K562 (cell line): Measurements from ENCODE around the gene SCAMP3. TPM values are rescaled to one million over a fixed set of nuclear protein-coding genes. Genes with fewer than 3 reads are reported as not detected.

Experiments used
- ATAC-seq: fragments of 200-7000 bp; cut with Tn5 transposase; 3 replicates; pipeline ENCODE4 v1.9.1; 2020; ENCODE audit warnings: moderate library complexity
- BruUV-seq: library from RNA; stranded (reverse); fragments of 400-500 nt; replicated peaks from 2 replicates; lab custom pipeline; 2021; lab: Mats Ljungman, UMichigan
- CTCF ChIA-PET: fragments of 300-600 bp; formaldehyde crosslinking; extraction: SDS; loops from one replicate; lab custom pipeline; 2021; ENCODE audit warnings: low intra/inter-chr PET ratio; lab: Yijun Ruan, JAX
- POLR2A ChIA-PET: fragments of 300-600, 350-650 bp; sonication (Branson Sonifier 250); formaldehyde crosslinking; extraction: SDS; loops from one replicate; lab custom pipeline; 2021; ENCODE audit warnings: antibody characterized with exemption, inconsistent platforms; lab: Yijun Ruan, JAX
- DNase-seq, 4 experiments: peaks; one replicate each; pipeline versions ENCODE4 v3.0.0 to v3.0.0-alpha.2; 2011 to 2018; ENCODE audit warnings: low spot score in 3 of 4, mixed read lengths in 3 of 4; ENCODE audit errors: extremely low read depth in 1 of 4
- FAIRE-seq: peaks from 2 replicates; lab custom pipeline; 2011; peaks lifted over from hg19 to GRCh38; lab: Jason Lieb, UNC
- H2AFZ ChIP-seq: 2 replicates; pipeline ENCODE4 v1.6.0; 2011; ENCODE audit warnings: low read depth, low read length, control low read depth, inconsistent platforms
- H3K27ac ChIP-seq: fragments of 200-600 bp; 3 replicates; pipeline ENCODE4 v1.8.0; 2011; ENCODE audit warnings: low read depth, mild to moderate bottlenecking, control low read depth, inconsistent platforms, low read length, moderate library complexity, mixed read lengths; ENCODE audit errors: extremely low read depth
- H3K27me3 ChIP-seq, 2 experiments: fragments of 300-600 bp in 1 of 2; 2 replicates in 1 of 2; 3 replicates in 1 of 2; pipeline versions ENCODE4 v1.6.0 to v1.8.0; 2011; ENCODE audit warnings: inconsistent platforms in 2 of 2, low read length in 2 of 2, mild to moderate bottlenecking in 1 of 2, mixed read lengths in 1 of 2, moderate library complexity in 1 of 2; ENCODE audit not compliant: control insufficient read depth in 2 of 2, insufficient read depth in 2 of 2
- H3K36me3 ChIP-seq: fragments of 300-600 bp; 3 replicates; pipeline ENCODE4 v1.8.0; 2011; ENCODE audit warnings: mild to moderate bottlenecking, low read length, inconsistent platforms; ENCODE audit not compliant: control insufficient read depth, insufficient read depth
- H3K4me1 ChIP-seq, 2 experiments: fragments of 200-600 bp in 1 of 2; replicated peaks in 1 of 2; 2 replicates in 1 of 2; 3 replicates in 1 of 2; pipeline versions ENCODE4 v1.5.1 to v1.8.0; 2011; ENCODE audit warnings: inconsistent platforms in 2 of 2, low read length in 2 of 2, mild to moderate bottlenecking in 1 of 2, mixed read lengths in 1 of 2, moderate library complexity in 1 of 2; ENCODE audit not compliant: control insufficient read depth in 2 of 2, insufficient read depth in 2 of 2
- H3K4me2 ChIP-seq: 2 replicates; pipeline ENCODE4 v1.6.1; 2011; ENCODE audit warnings: low read length, control low read depth, inconsistent platforms, mixed read lengths; ENCODE audit not compliant: insufficient read depth
- H3K4me3 ChIP-seq: fragments of 200-600 bp; sonication (generic), shearing (Covaris generic); 2 replicates; pipeline ENCODE4 v1.5.1; 2016; ENCODE audit warnings: control low read depth, inconsistent platforms
- H3K79me2 ChIP-seq: fragments of 200-600 bp; 3 replicates; pipeline ENCODE4 v1.8.0; 2011; ENCODE audit warnings: low read length, inconsistent platforms; ENCODE audit not compliant: control insufficient read depth, insufficient read depth
- H3K9ac ChIP-seq, 2 experiments: 2 replicates each; pipeline versions ENCODE4 v1.6.0 to v1.6.1; 2011; ENCODE audit warnings: low read depth in 2 of 2, low read length in 2 of 2, control low read depth in 1 of 2, inconsistent platforms in 1 of 2, mild to moderate bottlenecking in 1 of 2, mixed read lengths in 1 of 2; ENCODE audit not compliant: insufficient read depth in 1 of 2
- H3K9me1 ChIP-seq: one replicate; pipeline ENCODE4 v1.6.0; 2011; ENCODE audit warnings: inconsistent platforms, mild to moderate bottlenecking, low read length, moderate library complexity; ENCODE audit not compliant: control insufficient read depth, insufficient read depth
- H3K9me3 ChIP-seq: replicated peaks from 2 replicates; pipeline ENCODE4 v1.5.1; 2011; ENCODE audit warnings: low read depth, low read length, inconsistent platforms; ENCODE audit not compliant: control insufficient read depth, insufficient read depth
- H4K20me1 ChIP-seq: replicated peaks from 2 replicates; pipeline ENCODE4 v1.6.1; 2011; ENCODE audit warnings: low read length, inconsistent platforms, mixed read lengths; ENCODE audit not compliant: control insufficient read depth, insufficient read depth
- EGR1 ChIP-seq: fragments of 450-650 bp; conservative IDR thresholded peaks from 2 replicates; pipeline ENCODE4 v1.6.1; 2017; ENCODE audit warnings: mild to moderate bottlenecking
- FOXA3 ChIP-seq, 2 experiments: fragments of 450-650 bp in 1 of 2; sonication (generic) in 1 of 2; formaldehyde crosslinking; IDR thresholded peaks in 1 of 2; conservative IDR thresholded peaks in 1 of 2; 2 replicates each; pipeline versions ENCODE4 v1.4.0 to v1.8.0; 2020 to 2022; ENCODE audit warnings: mild to moderate bottlenecking in 2 of 2, missing genetic modification reagents in 1 of 2
- FOXK2 ChIP-seq, 2 experiments: fragments of 450-650 bp; IDR thresholded peaks in 1 of 2; conservative IDR thresholded peaks in 1 of 2; 2 replicates each; pipeline ENCODE4 v1.6.1; 2016; ENCODE audit warnings: low read depth in 2 of 2, mild to moderate bottlenecking in 1 of 2
- TAF1 ChIP-seq: IDR thresholded peaks from 2 replicates; pipeline ENCODE4 v1.6.1; 2011; ENCODE audit warnings: mild to moderate bottlenecking, low read length, moderate library complexity; ENCODE audit not compliant: insufficient read depth, control insufficient read depth, severe bottlenecking; ENCODE audit errors: extremely low read depth
- ZNF197 ChIP-seq: fragments of 200-800 bp; sonication (Bioruptor generic); IDR thresholded peaks from 2 replicates; pipeline ENCODE4 v1.6.1; 2016; ENCODE audit warnings: low read depth, missing genetic modification characterization, missing compliant biosample characterization
- ZNF282 ChIP-seq: sonication (generic); formaldehyde crosslinking; IDR thresholded peaks from 2 replicates; pipeline ENCODE4 v1.8.1; 2023; ENCODE audit warnings: missing genetic modification reagents
- WGBS: fragments of 100-300 bp; shearing (Covaris generic); methylation state at CpG from one replicate; pipeline ENCODE4 v1.1.6; 2016; ENCODE audit warnings: low coverage, mixed read lengths; ENCODE audit not compliant: insufficient coverage; ENCODE audit errors: missing lambda C conversion rate; 5-methylcytosine and 5-hydroxymethylcytosine counted together
- in situ Hi-C: fragments of 300-500 bp; cut with MboI; formaldehyde crosslinking; loops from 4 replicates; pipeline ENCODE4 v1.15.0; 2018; ENCODE audit warnings: inconsistent platforms, mixed read lengths
- intact Hi-C: fragments of 100-400 bp; cut with micrococcal nuclease; formaldehyde crosslinking; loops from 2 replicates; pipeline ENCODE4 v1.14.2; 2022
- polyA plus RNA-seq, 8 experiments: library from polyadenylated mRNA; depleted of rRNA in 4 of 8; stranded (reverse) in 5 of 8; unstranded in 3 of 8; fragments of >200 nt; fragmentation: Nextera tagmentation in 2 of 8; fragmentation: Illumina TruSeq in 1 of 8; extraction: Ambion mirVana in 2 of 8; extraction: Trizol in 1 of 8; gene quantifications; 2 replicates each; pipeline versions ENCODE4 v1.2.1 to v1.2.3, GENCODE V29; 2011 to 2014; ENCODE audit warnings: inconsistent platforms in 1 of 8, missing spikeins in 1 of 8
- total RNA-seq, 7 experiments: library from RNA; depleted of rRNA in 6 of 7; stranded (reverse); fragments of >200 nt in 6 of 7; fragmentation: Illumina TruSeq in 2 of 7; extraction: Trizol in 2 of 7; gene quantifications; 2 replicates each; pipeline versions ENCODE4 v1.2.1 to v1.2.3, GENCODE V29; 2011 to 2021; ENCODE audit warnings: low replicate concordance in 1 of 7

The SCAMP3 gene
- total and polyA plus RNA-seq, 9 of the 15 experiments (the other 6 are each of a cell fraction or from before 2014, with no cell fraction given): 14.2 to 131 (median 86.1) TPM

GRCh38 chr1:155256058-155256852, 5.9 kb downstream of the SCAMP3 start:
- Histone ChIP-seq H3K4me1 (peaks cover 22 to 44% of the 10 kb centered on the region in 2 experiments), H3K27me3 (no peaks in the 10 kb centered on the region), H2AFZ (no peak overlapping the region; the same call in 1 of the 2 replicates), H3K4me3 (peak overlapping the region; percentile 58; the same call in 1 of the 2 replicates), H3K9me3 (no peaks in the 10 kb centered on the region), H4K20me1 (no peaks in the 10 kb centered on the region), H3K27ac (peak overlapping the region; percentile 65; the same call in 2 of the 3 replicates), H3K4me2 (peak overlapping the region; percentile 81), H3K9me1 (no peaks in the 10 kb centered on the region), H3K79me2 (peaks cover 31% of the 10 kb centered on the region), H3K36me3 (peaks cover 43% of the 10 kb centered on the region; the same call in 2 of the 3 replicates), H3K9ac (peak overlapping the region; percentile 75 to 97)
- DNase-seq (peak in 1 of 4 experiments; percentile 10), FAIRE-seq (no peak), ATAC-seq (0 out of 3 replicates have a peak, but pooled peaks have one; percentile 5)
- CTCF ChIA-PET: no interaction called here
- no peak for TF ChIP-seq ZNF197
- no peak for TF ChIP-seq FOXK2 (conservative IDR thresholded peaks at IDR 0.05 in 1 of 2, IDR thresholded peaks at IDR 0.05 in 1 of 2; ENCODE audit: low read depth in 2 of 2)
- 0 out of 4 replicates have a peak, but pooled peaks of 1 of the 2 experiments have one; percentile 13 for TF ChIP-seq FOXA3 (CRISPR knock-in tag; conservative IDR thresholded peaks at IDR 0.05 in 1 of 2, IDR thresholded peaks at IDR 0.05 in 1 of 2)
- 0 out of 2 replicates have a peak, but pooled peaks have one; percentile 41 for TF ChIP-seq ZNF282 (CRISPR knock-in tag)
- no peak for TF ChIP-seq EGR1
- peak; percentile 6 for TF ChIP-seq TAF1
- POLR2A ChIA-PET: interaction anchor here (0.6 to 2.1 kb wide), 5 partner anchors 10 to 181 kb away, joined by 3 to 9 read pairs (median 4); a partner anchor contains a TSS
- in situ Hi-C loops (loop anchor here (10.0 kb wide), 1 partner anchor 339 kb away; no protein-coding TSS in a partner anchor), intact Hi-C loops (loop anchor here (10.0 kb wide), 1 partner anchor 249 kb away; no protein-coding TSS in a partner anchor)
- no TSS peak for BruUV-seq
- WGBS: 90% methylated on average over 19 of the region's 20 CpGs
